ENCODE measurements around the gene CXCR3.

The CXCR3 gene

GRCh38 chrX:71637253-71637618, 18.9 kb upstream of the CXCR3 start:
- DNase-seq (ENCODE audit: low read depth in 2 of 2): no peak

GRCh38 chrX:71636438-71637252, 18.3 kb upstream of the CXCR3 start:
- no peak for DNase-seq (ENCODE audit: low read depth in 2 of 2)

GRCh38 chrX:71634366-71634765, 16.1 kb upstream of the CXCR3 start:
- DNase-seq (ENCODE audit: low read depth in 2 of 2): no peak

GRCh38 chrX:71632923-71633657, 14.8 kb upstream of the CXCR3 start:
- no peak for DNase-seq (ENCODE audit: low read depth in 2 of 2)

GRCh38 chrX:71629467-71629866, 11.2 kb upstream of the CXCR3 start:
- DNase-seq (ENCODE audit: low read depth in 2 of 2): no peak

- DNase-seq (ENCODE audit: low read depth in 2 of 2): no peak
Measured at GRCh38 chrX:71627588-71628404, 9.5 kb upstream of the CXCR3 start.

- DNase-seq (ENCODE audit: low read depth in 2 of 2): no peak
Measured at GRCh38 chrX:71626576-71626975, 8.3 kb upstream of the CXCR3 start.

GRCh38 chrX:71625471-71625870, 7.2 kb upstream of the CXCR3 start:
- no peak for DNase-seq (ENCODE audit: low read depth in 2 of 2)

- no peak for DNase-seq (ENCODE audit: low read depth in 2 of 2)
Measured at GRCh38 chrX:71623714-71624113, 5.4 kb upstream of the CXCR3 start.

GRCh38 chrX:71622576-71623450, 4.5 kb upstream of the CXCR3 start:
- DNase-seq (ENCODE audit: low read depth in 2 of 2): peak; percentile 36 to 52

- no peak for DNase-seq (ENCODE audit: low read depth in 2 of 2)
Measured at GRCh38 chrX:71622032-71622575, 3.8 kb upstream of the CXCR3 start.

GRCh38 chrX:71621603-71622002, 3.3 kb upstream of the CXCR3 start:
- no peak for DNase-seq (ENCODE audit: low read depth in 2 of 2)

- no peak for DNase-seq (ENCODE audit: low read depth in 2 of 2)
Measured at GRCh38 chrX:71619986-71620385, 1.7 kb upstream of the CXCR3 start.

GRCh38 chrX:71619193-71619592, 882 bp upstream of the CXCR3 start:
- peak; percentile 48 to 61 for DNase-seq (ENCODE audit: low read depth in 2 of 2)

GRCh38 chrX:71618787-71619186, 476 bp upstream of the CXCR3 start:
- no peak for DNase-seq (ENCODE audit: low read depth in 2 of 2)

GRCh38 chrX:71617742-71618141, 569 bp downstream of the CXCR3 start:
- no peak for DNase-seq (ENCODE audit: low read depth in 2 of 2)

GRCh38 chrX:71616672-71617529, 1.4 kb downstream of the CXCR3 start:
- DNase-seq (ENCODE audit: low read depth in 2 of 2): no peak

- no peak for DNase-seq (ENCODE audit: low read depth in 2 of 2)
Measured at GRCh38 chrX:71615954-71616353, 2.4 kb downstream of the CXCR3 start.

- DNase-seq (ENCODE audit: low read depth in 2 of 2): no peak
Measured at GRCh38 chrX:71615056-71615455, 3.3 kb downstream of the CXCR3 start.

- DNase-seq (ENCODE audit: low read depth in 2 of 2): no peak
Measured at GRCh38 chrX:71612256-71612655, 6.1 kb downstream of the CXCR3 start.

Data from activated CD8-positive, alpha-beta memory T cell treated with anti-CD3 and anti-CD28 coated beads for 4 hours (primary cell).